HG03280 (cell line): Measurements from ENCODE around the gene PHLDB3.

ENCODE experiments used
- ATAC-seq: cut with Tn5 transposase; IDR thresholded peaks from one replicate; pipeline ENCODE4 v1.9.1; 2021; ENCODE audit warnings: mild to moderate bottlenecking, moderate library complexity; ENCODE audit not compliant: unreplicated experiment

PHLDB3 gene

GRCh38 chr19:43501661-43502418, 2.7 kb downstream of the PHLDB3 start:
- no peak for ATAC-seq

DNA sequence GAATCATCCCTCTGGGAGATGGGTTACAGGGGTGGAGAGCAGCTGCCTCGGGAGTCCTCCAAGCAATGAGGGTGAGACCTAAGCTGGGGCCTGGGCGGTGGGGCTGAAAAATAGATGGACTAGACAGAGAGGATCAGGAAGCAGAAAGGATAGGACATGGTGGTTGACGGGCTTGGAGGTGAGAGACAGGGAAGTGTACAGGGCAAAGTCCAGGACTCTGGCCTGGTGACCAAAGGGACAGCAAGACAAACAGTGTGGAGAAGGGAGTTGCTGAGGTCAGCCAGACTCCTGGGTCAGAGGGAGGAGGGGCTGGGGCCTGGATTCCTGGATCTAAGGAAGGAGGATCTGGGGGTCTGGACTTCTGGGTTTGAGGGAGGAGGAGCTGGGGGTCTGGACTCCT, 5.5 kb downstream of the PHLDB3 start:
- ATAC-seq = no peak

DNA sequence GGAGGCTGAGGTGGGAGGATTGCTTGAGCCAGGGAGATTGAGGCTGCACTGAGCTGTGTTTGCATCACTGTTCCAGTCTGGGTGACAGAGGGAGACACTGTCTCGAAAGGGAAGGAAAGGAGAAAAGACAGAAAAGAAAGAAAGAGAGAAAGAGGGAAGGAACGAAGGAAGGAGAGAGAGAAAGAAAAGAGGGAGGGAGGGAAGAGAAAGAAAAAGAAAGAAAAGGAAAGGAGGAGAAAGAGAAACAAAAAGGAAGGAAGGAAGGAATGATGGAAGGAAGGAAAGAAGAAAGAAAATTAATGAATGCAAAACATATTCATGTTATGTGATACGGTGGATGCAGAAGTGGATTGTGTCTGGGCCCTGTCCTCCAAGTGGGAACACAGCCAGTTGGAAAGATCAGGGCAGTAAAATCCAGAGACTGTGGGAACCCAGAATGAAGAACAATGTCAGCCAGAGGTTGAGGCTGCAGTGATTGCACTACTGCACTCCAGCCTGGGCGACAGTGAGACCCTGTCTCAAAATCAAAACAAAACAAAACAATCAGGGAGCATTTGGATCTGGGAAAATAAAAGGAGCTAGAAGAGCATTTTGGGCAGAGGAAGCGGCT, 6.2 kb downstream of the PHLDB3 start:
- no peak for ATAC-seq

DNA sequence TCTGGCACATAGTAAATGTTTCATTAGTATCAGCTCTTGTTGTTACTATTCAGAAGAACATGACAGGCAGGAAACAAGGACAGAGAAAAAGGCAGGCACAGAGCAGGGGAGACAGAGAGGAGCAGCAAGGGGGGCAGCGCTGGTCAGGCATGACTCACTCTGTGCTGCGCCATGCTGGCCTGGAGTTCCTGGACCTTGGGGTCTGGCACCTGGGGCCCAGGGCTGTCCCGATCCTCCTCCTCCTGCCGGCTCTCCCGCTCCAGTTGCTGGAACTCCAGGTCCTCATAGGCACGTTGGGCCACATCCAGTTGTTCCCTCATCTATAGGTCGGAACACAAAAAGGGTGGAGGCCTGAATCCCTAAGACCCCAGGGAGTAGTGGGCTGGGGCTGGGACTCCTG, 7.6 kb downstream of the PHLDB3 start:
- ATAC-seq = no peak

GRCh38 chr19:43495082-43495481, 9.5 kb downstream of the PHLDB3 start:
- ATAC-seq = no peak

- ATAC-seq = no peak
Observed at GRCh38 chr19:43490759-43491158, 13.8 kb downstream of the PHLDB3 start.

DNA sequence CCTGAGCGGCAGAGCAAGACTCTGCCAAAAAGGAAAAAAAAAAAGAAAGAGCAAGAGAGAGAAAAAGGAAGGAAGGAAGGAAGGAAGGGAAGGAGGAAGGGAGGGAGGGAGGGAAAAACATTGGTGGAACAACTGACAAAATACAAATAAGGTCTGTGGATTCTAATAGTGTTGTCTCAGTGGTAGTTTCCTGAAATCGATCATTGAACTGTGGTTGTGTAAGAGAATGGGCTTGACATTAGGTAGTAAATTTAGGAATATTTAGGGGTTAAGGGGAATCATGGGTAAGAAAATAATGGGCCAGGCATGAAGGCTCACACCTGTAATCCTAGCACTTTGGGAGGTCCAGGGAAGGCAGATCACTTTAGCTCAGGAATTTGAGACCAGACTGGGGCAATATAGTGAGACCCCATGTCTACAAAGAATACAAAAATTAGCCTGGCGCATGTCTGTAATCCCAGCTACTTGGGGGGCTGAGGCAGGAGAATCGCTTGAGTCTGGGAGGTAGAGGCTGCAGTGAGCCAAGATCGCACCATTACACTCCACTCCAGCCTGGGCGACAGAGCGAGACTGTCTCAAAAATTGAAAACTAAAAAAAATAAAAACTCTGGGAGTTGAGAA, 14.5 kb downstream of the PHLDB3 start:
- ATAC-seq = no peak

GRCh38 chr19:43489310-43489709, 15.2 kb downstream of the PHLDB3 start:
- no peak for ATAC-seq

GRCh38 chr19:43488179-43488578, 16.4 kb downstream of the PHLDB3 start:
- ATAC-seq = no peak

DNA sequence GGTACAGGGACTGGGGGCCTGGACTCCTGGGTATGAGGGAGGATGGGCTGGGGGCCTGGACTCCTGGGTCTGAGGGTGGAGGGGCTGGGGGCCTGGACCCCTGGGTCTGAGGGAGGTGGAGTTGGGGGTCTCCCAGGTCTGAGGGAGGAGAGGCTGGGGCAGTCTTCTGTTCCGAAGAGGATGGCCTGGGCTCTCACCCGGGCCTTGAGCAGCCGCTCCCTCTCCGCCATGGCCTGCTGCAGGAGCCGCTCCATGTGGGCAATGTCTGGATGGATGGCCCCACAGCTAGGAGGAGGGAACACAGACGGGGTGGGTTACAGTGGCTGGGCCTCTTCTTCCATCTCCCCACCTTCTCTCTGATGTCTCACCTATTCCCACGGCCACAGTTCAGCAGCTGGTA, 18.1 kb downstream of the PHLDB3 start:
- no peak for ATAC-seq

GRCh38 chr19:43485951-43486350, 18.6 kb downstream of the PHLDB3 start:
- ATAC-seq = no peak

DNA sequence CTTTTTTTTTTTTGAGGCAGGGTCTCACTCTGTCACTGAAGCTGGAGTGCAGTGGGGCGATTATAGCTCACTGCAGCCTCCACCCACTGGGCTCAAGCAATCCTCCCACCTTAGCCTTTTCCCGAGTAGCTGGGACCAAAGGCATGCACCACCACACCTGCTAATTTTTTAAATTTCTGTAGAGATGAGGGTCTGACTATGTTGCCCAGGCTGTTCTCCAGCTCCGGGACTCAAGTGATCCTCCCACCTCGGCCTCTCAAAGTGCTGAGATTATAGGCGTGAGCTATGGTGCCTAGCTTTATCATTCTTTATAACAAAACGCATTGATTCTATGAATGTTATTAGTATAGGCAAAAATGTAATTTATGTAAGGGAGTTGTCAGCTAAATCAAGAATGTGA, 21.3 kb downstream of the PHLDB3 start:
- ATAC-seq = no peak

- no peak for ATAC-seq
Observed at GRCh38 chr19:43482193-43482592, 22.4 kb downstream of the PHLDB3 start.

DNA sequence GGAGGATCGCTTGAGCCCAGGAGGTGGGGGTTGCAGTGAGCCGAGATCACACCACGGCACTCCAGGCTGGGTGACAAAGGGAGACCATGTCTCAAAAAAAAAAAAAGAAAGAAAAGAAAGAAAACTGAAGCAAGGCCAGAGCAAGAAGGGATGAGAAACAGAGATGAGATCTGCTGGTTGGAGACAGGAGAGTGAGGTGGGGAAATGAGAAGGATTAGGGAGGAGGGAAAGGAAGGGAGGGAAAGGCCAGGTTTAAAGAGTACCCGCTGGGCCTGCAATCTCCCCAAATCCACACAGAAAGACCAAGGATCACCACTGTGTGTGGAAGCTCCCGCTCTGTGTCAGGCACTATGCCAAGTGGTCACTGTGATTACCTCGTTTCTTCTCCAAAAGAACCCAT, 22.8 kb downstream of the PHLDB3 start:
- ATAC-seq = no peak

GRCh38 chr19:43480574-43480973, 24.0 kb downstream of the PHLDB3 start:
- no peak for ATAC-seq

DNA sequence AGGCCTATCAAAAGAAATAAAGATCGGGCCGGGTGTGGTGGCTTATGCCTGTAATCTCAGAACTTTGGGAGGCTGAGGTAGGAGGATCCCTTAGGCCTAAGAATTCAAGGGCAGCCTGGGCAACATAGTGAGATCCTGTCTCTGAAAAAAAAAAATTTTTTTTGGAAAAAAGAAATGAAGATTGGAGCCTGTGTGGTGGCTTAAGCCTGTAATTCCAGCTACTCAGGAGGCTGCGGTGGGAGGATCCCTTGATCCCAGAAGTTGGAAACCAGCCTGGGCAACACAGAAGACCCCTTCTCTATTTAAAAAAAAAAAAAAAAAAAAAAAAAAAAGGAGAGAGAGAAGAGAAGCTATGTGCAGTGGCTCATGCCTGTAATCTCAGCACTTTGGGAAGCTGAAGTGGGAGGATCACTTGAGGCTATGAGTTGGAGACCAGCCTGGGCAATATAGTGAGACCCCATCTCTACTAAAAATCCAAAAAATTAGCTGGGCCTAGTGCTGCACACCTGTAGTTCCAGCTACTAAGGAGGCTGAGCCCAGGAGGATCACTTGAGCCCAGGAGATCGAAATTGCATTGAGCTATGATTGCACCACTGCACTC, 24.5 kb downstream of the PHLDB3 start:
- no peak for ATAC-seq

GRCh38 chr19:43479226-43479625, 25.3 kb downstream of the PHLDB3 start:
- no peak for ATAC-seq

GRCh38 chr19:43478323-43478722, 26.2 kb downstream of the PHLDB3 start:
- ATAC-seq = no peak

DNA sequence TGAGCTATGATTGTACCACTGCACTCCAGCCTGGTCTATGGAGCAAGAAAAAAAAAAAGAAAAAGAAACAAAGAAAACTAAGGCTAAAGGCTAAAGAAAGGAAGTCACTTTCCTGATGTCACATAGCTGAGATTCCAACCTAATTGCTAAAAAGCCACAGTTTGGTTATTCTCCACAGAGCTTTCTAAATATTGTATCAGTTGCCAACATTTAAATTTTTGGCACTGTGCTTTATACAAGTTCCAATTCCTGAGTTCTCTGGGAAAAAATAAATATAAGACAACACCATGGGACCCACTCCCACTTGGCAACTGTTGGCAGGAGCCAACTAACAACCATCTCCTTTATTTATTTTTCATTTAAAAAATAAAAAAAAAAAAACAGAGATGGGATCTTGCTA, 27.9 kb downstream of the PHLDB3 start:
- no peak for ATAC-seq

DNA sequence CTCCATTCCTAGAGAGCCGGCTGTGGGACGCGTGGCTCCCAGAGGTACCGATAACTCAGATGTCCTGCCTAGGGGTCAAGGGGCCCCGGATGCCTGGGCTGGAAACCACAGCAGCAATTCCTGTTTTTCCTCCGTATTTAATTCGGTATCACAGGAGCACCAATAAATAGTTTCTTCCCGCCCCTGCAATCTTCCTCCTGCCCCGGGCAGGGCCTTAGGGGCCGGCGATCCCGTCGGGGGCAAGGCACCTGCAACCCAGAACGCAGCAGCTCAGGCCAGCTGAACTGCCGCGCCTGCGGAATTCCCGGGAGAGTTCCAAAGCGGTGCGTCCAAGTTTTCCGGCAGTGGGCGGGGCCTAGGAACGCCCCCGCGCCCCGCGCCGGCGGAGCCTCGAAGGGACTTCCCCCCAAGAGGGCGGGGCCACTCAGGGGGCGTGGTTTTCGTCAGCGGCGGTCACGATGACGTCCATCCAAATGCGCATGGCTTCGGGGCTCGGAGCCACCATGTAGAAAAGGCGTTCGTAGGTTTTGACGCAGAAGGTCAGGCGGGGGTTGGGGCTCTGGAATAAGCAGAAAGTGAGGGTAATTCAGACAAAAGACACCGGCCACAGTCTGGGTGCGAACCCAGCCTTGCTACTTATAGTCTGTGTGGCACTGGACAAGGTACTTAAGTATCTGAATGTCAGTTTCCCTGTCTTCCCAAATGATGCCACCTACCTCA, 29.4 kb downstream of the PHLDB3 start:
- ATAC-seq = peak; percentile 43

DNA sequence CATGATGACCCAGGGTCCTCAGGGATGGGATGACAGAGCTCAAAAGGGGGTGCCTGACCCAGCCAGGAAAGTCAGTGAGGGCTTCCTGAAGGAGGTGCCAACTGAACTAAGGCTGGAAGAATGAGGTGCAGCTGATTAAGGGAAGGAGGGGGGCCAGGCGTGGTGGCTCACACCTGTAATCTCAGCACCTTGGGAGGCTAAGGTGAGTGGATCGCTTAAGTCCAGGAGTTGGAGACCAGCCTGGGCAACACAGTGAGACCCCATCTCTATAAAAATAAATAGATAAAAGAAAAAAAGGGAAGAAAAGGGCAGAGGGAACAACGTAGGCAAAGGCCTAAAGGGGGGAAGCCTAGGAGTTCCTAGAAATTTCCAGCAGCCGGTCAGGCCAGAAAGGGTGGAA, 30.1 kb downstream of the PHLDB3 start:
- ATAC-seq = no peak
